Loucy (cell line): ENCODE measurements around the gene TIPIN.

Experiments
- H2AFZ ChIP-seq: fragments of 200-600 bp; sonication (generic); 2 replicates; pipeline ENCODE4 v1.6.0; 2016; ENCODE audit warnings: antibody characterized with exemption, mild to moderate bottlenecking, low read length, moderate library complexity
- H3F3A ChIP-seq: fragments of 200-600 bp; 2 replicates; pipeline ENCODE4 v1.6.0; 2016; ENCODE audit warnings: antibody characterized with exemption, low read depth, mild to moderate bottlenecking
- H3K27me3 ChIP-seq: fragments of 200-600 bp; sonication (generic); 2 replicates; pipeline ENCODE4 v1.6.1; 2014; ENCODE audit warnings: low read length, mild to moderate bottlenecking; ENCODE audit not compliant: insufficient read depth, poor library complexity, severe bottlenecking
- H3K36me3 ChIP-seq: fragments of 200-600 bp; sonication (generic); 2 replicates; pipeline ENCODE4 v1.6.1; 2016; ENCODE audit warnings: low read length; ENCODE audit not compliant: insufficient read depth
- H3K4me1 ChIP-seq: fragments of 200-600 bp; sonication (generic); 2 replicates; pipeline ENCODE4 v1.5.1; 2014; ENCODE audit warnings: low read length, mild to moderate bottlenecking; ENCODE audit not compliant: insufficient read depth, poor library complexity, severe bottlenecking
- H3K4me2 ChIP-seq: fragments of 200-600 bp; sonication (generic); 2 replicates; pipeline ENCODE4 v1.6.0; 2014; ENCODE audit warnings: antibody characterized with exemption, low read length, low read depth, mild to moderate bottlenecking; ENCODE audit not compliant: poor library complexity, severe bottlenecking
- H3K4me3 ChIP-seq: fragments of 200-600 bp; sonication (generic); 2 replicates; pipeline ENCODE4 v1.5.1; 2014; ENCODE audit warnings: low read length, mild to moderate bottlenecking, mixed read lengths; ENCODE audit not compliant: poor library complexity, severe bottlenecking
- H3K79me2 ChIP-seq: fragments of 200-600 bp; sonication (generic); 2 replicates; pipeline ENCODE4 v1.6.1; 2014; ENCODE audit warnings: low read length; ENCODE audit not compliant: insufficient read depth
- H3K9ac ChIP-seq: fragments of 200-600 bp; sonication (generic); 2 replicates; pipeline ENCODE4 v1.6.0; 2014; ENCODE audit warnings: mild to moderate bottlenecking, low read depth, low read length, moderate library complexity; ENCODE audit not compliant: poor library complexity, severe bottlenecking
- H3K9me2 ChIP-seq: fragments of 200-600 bp; sonication (generic); replicated peaks from 2 replicates; pipeline ENCODE4 v1.6.1; 2016; ENCODE audit warnings: low read depth, low read length, mixed read lengths
- H3K9me3 ChIP-seq: fragments of 200-600 bp; sonication (generic); 2 replicates; pipeline ENCODE4 v1.6.1; 2014; ENCODE audit warnings: mild to moderate bottlenecking, antibody characterized with exemption, low read length, low read depth; ENCODE audit not compliant: insufficient read depth
- H4K20me1 ChIP-seq: fragments of 200-600 bp; sonication (generic); 2 replicates; pipeline ENCODE4 v1.6.0; 2014; ENCODE audit warnings: antibody characterized with exemption, low read length, mild to moderate bottlenecking; ENCODE audit not compliant: insufficient read depth, poor library complexity, severe bottlenecking
- CTCF ChIP-seq: fragments of 200-600 bp; sonication (generic); conservative IDR thresholded peaks from 2 replicates; pipeline ENCODE4 v1.5.1; 2014; ENCODE audit warnings: mild to moderate bottlenecking, antibody characterized with exemption, low read length
- EZH2phosphoT487 ChIP-seq: fragments of 200-600 bp; IDR thresholded peaks from 2 replicates; pipeline ENCODE4 v1.6.1; 2018; ENCODE audit warnings: antibody characterized with exemption, mild to moderate bottlenecking, moderate library complexity, borderline replicate concordance

The TIPIN gene

DNA sequence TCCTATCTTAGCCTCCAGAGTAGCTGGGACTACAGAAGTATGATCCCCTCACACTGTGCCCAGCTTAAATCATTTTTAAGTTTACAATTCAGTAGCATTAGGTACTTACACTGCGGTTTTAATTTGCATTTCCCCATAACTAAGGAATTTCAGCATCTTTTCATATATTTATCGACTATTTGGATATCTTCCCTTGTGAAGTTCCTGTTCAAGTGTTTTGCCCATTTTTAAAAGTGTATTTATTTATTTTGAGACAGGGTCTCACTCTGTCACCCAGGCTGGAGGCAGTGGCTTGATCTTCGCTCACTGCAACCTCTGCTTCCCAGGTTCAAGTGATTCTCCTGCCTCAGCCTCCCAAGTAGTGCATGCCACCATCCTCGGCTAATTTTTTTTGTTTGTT is 17.7 kb upstream of the TIPIN start:
- no peak overlapping the region for H2AFZ ChIP-seq
- H3K9me3 ChIP-seq = no peaks in the 10 kb centered on the region
- TF ChIP-seq EZH2phosphoT487 (no peak), CTCF (no peak)

DNA sequence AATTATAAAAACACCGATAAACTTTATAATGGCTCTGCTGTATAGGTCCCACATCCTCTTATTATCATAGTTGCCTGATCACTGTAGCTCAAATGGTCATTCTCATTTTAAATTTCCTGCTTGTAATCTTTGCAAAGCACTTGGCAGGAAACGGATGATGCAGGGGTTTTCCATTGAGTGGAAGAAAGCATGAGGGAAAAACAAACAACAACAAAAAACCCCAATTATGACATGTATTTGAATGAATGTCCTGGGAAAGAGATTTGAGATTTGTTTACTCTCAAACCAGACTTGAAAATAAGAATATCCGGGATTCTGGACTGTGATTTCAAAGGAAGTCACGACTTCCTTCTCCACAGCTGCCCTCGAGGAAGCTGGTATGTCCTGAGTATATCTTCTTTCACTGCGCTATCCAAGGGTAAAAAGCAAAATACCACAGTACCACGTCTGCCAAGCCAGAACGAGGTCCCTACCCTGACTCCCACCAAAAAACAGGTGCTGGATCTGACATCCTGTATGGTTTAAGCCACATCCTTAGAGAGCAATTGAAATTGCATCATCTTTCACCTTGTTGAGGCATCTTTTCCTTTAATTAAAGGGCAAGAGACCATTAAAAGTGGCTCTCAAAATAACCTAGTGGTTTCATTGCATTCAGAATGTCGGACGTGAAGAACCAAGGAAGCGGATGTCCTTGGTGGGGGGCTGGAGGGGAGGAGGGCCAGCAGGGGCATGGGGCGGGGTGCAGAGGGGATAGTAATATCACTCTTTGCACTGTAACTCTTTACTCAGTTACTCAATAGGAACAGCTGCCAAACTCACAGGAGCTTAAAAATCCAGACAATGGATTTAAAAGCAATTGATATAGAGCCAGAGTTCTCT is 13.5 kb upstream of the TIPIN start:
- peak overlapping the region; percentile 67 for H3K4me2 ChIP-seq
- no peaks in the 10 kb centered on the region for H3K27me3 ChIP-seq
- H3F3A ChIP-seq = peaks cover 4% of the 10 kb centered on the region; the same call in 1 of the 2 replicates
- no peaks in the 10 kb centered on the region for H3K36me3 ChIP-seq
- peaks cover 14% of the 10 kb centered on the region for H3K4me1 ChIP-seq
- peak overlapping the region; percentile 45 for H3K4me3 ChIP-seq
- H3K9me2 ChIP-seq = no peaks in the 10 kb centered on the region
- no peaks in the 10 kb centered on the region for H4K20me1 ChIP-seq
- no peaks in the 10 kb centered on the region for H3K9me3 ChIP-seq
- H3K79me2 ChIP-seq = no peaks in the 10 kb centered on the region
- peak overlapping the region; percentile 59 for H3K9ac ChIP-seq
- H2AFZ ChIP-seq = peak overlapping the region; percentile 80
- no peak for TF ChIP-seq EZH2phosphoT487
- TF ChIP-seq CTCF = no peak

More for the DNA sequence above, 17.7 kb upstream of the TIPIN start:
- Histone ChIP-seq H3K27me3 (no peaks in the 10 kb centered on the region), H3K4me1 (peaks cover 14% of the 10 kb centered on the region), H3K4me2 (no peak overlapping the region), H3K4me3 (no peak overlapping the region), H3K36me3 (no peaks in the 10 kb centered on the region), H3K9me2 (no peaks in the 10 kb centered on the region), H3K79me2 (no peaks in the 10 kb centered on the region), H4K20me1 (no peaks in the 10 kb centered on the region), H3K9ac (no peak overlapping the region), H3F3A (no peaks in the 10 kb centered on the region; the same call in 1 of the 2 replicates)

DNA sequence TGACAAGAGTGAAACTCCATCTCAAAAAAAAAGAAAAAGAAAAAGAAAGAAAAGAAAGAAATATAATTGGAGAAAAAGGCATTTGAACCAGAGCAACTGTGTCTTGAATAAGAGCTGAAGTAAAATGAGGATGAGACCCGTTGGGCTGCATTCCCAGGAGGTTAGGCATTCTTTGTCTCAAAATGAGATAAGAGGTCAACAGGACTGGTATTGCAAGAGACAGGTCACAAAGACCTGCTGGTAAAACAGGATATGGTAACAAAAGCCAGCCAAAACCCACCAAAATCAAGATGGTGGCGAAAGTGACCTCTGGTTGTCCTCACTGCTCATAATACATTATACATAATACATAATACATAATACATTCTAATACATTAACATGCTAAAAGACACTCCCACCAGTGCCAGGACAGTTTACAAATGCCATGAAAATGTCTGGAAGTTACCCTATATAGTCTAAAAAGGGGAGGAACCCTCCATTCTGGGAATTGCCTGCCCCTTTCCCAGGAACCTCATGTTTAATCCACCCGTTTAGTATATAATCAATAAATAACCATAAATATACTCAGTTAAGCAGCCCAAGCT is 8.6 kb upstream of the TIPIN start:
- H3K36me3 ChIP-seq = no peaks in the 10 kb centered on the region
- H3K4me2 ChIP-seq = no peak overlapping the region
- H3K9me3 ChIP-seq = no peaks in the 10 kb centered on the region
- H3K9ac ChIP-seq = no peak overlapping the region
- H4K20me1 ChIP-seq = no peaks in the 10 kb centered on the region
- 0 out of 2 replicates have a peak, but pooled peaks cover 4% of the 10 kb centered on the region for H3F3A ChIP-seq
- peaks cover 7% of the 10 kb centered on the region for H3K4me1 ChIP-seq
- no peak for TF ChIP-seq EZH2phosphoT487
- TF ChIP-seq CTCF = no peak
- no peaks in the 10 kb centered on the region for H3K9me2 ChIP-seq
- H3K79me2 ChIP-seq = no peaks in the 10 kb centered on the region
- H3K4me3 ChIP-seq = no peak overlapping the region
- no peaks in the 10 kb centered on the region for H3K27me3 ChIP-seq
- no peak overlapping the region for H2AFZ ChIP-seq
